Measurements from ENCODE around the gene PAK2. TPM values are rescaled to one million over a fixed set of nuclear protein-coding genes. Genes with fewer than 3 reads are reported as not detected.

The PAK2 gene
- total and polyA plus RNA-seq, 2 experiments from 2014 or later = 24.3 to 49.4 TPM

DNA sequence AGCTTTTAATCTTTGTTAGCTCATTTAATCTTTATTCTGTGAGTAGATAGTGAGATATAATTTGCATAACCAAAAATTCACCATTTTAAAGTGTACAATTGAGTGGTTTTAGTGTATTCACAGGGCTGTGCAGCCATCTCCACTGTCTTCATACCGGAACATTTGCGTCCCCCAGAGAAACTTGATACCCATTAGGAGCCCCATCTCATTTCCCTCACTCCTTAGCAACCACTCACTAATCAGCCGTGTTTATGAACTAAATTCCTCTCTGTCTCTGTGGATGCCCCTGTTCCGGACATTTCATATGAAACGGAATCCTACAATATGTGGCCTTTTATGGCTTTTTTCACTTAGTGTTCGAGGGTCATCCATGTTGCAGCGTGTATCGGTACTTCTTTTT is 38.2 kb downstream of the PAK2 start:
- H3K27ac ChIP-seq (ENCODE audit: low read depth) = no peak overlapping the region

More for the DNA sequence above, 38.2 kb downstream of the PAK2 start:
- Mint-ChIP-seq H3K36me3 (ENCODE audit: low read depth) (peaks cover 47% of the 10 kb centered on the region), H3K9me3 (peaks cover 14% of the 10 kb centered on the region), H3K27me3 (ENCODE audit: insufficient read depth, low read depth, poor library complexity) (peaks cover 3% of the 10 kb centered on the region), H3K4me3 (no peak overlapping the region), H3K4me1 (peaks cover 13% of the 10 kb centered on the region; the same call in 2 of the 3 replicates), H3K27ac (no peak overlapping the region)
- Histone ChIP-seq H3K9me2 (ENCODE audit: insufficient read depth) (no peaks in the 10 kb centered on the region), H3K27me3 (ENCODE audit: insufficient read depth) (no peaks in the 10 kb centered on the region), H3K4me1 (ENCODE audit: insufficient read depth) (peaks cover 14% of the 10 kb centered on the region; the same call in 1 of the 2 replicates), H3F3A (replicated peaks; ENCODE audit: low read depth) (no peaks in the 10 kb centered on the region), H4K20me1 (replicated peaks; ENCODE audit: insufficient read depth) (peaks cover 35% of the 10 kb centered on the region), H3K4me2 (no peak overlapping the region), H3K79me2 (replicated peaks; ENCODE audit: insufficient read depth) (peaks cover 100% of the 10 kb centered on the region), H3K4me3 (no peak overlapping the region), H2AFZ (no peak overlapping the region), H3K36me3 (ENCODE audit: insufficient read depth) (peaks cover 10% of the 10 kb centered on the region; the same call in 1 of the 2 replicates)
- ATAC-seq (no peak), DNase-seq (ENCODE audit: low spot score) (no peak)
- TF ChIP-seq, protein P1, sequence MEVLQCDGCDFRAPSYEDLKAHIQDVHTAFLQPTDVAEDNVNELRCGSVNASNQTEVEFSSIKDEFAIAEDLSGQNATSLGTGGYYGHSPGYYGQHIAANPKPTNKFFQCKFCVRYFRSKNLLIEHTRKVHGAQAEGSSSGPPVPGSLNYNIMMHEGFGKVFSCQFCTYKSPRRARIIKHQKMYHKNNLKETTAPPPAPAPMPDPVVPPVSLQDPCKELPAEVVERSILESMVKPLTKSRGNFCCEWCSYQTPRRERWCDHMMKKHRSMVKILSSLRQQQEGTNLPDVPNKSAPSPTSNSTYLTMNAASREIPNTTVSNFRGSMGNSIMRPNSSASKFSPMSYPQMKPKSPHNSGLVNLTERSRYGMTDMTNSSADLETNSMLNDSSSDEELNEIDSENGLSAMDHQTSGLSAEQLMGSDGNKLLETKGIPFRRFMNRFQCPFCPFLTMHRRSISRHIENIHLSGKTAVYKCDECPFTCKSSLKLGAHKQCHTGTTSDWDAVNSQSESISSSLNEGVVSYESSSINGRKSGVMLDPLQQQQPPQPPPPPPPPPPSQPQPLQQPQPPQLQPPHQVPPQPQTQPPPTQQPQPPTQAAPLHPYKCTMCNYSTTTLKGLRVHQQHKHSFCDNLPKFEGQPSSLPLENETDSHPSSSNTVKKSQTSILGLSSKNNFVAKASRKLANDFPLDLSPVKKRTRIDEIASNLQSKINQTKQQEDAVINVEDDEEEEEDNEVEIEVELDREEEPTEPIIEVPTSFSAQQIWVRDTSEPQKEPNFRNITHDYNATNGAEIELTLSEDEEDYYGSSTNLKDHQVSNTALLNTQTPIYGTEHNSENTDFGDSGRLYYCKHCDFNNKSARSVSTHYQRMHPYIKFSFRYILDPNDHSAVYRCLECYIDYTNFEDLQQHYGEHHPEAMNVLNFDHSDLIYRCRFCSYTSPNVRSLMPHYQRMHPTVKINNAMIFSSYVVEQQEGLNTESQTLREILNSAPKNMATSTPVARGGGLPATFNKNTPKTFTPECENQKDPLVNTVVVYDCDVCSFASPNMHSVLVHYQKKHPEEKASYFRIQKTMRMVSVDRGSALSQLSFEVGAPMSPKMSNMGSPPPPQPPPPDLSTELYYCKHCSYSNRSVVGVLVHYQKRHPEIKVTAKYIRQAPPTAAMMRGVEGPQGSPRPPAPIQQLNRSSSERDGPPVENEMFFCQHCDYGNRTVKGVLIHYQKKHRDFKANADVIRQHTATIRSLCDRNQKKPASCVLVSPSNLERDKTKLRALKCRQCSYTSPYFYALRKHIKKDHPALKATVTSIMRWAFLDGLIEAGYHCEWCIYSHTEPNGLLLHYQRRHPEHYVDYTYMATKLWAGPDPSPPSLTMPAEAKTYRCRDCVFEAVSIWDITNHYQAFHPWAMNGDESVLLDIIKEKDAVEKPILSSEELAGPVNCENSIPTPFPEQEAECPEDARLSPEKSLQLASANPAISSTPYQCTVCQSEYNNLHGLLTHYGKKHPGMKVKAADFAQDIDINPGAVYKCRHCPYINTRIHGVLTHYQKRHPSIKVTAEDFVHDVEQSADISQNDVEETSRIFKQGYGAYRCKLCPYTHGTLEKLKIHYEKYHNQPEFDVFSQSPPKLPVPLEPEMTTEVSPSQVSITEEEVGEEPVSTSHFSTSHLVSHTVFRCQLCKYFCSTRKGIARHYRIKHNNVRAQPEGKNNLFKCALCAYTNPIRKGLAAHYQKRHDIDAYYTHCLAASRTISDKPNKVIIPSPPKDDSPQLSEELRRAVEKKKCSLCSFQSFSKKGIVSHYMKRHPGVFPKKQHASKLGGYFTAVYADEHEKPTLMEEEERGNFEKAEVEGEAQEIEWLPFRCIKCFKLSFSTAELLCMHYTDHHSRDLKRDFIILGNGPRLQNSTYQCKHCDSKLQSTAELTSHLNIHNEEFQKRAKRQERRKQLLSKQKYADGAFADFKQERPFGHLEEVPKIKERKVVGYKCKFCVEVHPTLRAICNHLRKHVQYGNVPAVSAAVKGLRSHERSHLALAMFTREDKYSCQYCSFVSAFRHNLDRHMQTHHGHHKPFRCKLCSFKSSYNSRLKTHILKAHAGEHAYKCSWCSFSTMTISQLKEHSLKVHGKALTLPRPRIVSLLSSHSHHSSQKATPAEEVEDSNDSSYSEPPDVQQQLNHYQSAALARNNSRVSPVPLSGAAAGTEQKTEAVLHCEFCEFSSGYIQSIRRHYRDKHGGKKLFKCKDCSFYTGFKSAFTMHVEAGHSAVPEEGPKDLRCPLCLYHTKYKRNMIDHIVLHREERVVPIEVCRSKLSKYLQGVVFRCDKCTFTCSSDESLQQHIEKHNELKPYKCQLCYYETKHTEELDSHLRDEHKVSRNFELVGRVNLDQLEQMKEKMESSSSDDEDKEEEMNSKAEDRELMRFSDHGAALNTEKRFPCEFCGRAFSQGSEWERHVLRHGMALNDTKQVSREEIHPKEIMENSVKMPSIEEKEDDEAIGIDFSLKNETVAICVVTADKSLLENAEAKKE (CRISPR knock-in tag; IDR thresholded peaks at IDR 0.05) = no peak
- no peak for TF ChIP-seq ZNF331 (CRISPR knock-in tag; IDR thresholded peaks at IDR 0.05; ENCODE audit: low read depth)
- TF ChIP-seq, protein P2, sequence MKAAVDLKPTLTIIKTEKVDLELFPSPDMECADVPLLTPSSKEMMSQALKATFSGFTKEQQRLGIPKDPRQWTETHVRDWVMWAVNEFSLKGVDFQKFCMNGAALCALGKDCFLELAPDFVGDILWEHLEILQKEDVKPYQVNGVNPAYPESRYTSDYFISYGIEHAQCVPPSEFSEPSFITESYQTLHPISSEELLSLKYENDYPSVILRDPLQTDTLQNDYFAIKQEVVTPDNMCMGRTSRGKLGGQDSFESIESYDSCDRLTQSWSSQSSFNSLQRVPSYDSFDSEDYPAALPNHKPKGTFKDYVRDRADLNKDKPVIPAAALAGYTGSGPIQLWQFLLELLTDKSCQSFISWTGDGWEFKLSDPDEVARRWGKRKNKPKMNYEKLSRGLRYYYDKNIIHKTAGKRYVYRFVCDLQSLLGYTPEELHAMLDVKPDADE (IDR thresholded peaks at IDR 0.05) = no peak
- TF ChIP-seq EZH2phosphoT487 (IDR thresholded peaks at IDR 0.05; ENCODE audit: unreplicated experiment) = no peak
- TF ChIP-seq ZNF114 (CRISPR knock-in tag; IDR thresholded peaks at IDR 0.05) = no peak
- no peak for TF ChIP-seq JUNB (IDR thresholded peaks at IDR 0.05; ENCODE audit: unreplicated experiment)
- TF ChIP-seq STAT1 (IDR thresholded peaks at IDR 0.05; ENCODE audit: unreplicated experiment) = no peak
- TF ChIP-seq, protein P3, sequence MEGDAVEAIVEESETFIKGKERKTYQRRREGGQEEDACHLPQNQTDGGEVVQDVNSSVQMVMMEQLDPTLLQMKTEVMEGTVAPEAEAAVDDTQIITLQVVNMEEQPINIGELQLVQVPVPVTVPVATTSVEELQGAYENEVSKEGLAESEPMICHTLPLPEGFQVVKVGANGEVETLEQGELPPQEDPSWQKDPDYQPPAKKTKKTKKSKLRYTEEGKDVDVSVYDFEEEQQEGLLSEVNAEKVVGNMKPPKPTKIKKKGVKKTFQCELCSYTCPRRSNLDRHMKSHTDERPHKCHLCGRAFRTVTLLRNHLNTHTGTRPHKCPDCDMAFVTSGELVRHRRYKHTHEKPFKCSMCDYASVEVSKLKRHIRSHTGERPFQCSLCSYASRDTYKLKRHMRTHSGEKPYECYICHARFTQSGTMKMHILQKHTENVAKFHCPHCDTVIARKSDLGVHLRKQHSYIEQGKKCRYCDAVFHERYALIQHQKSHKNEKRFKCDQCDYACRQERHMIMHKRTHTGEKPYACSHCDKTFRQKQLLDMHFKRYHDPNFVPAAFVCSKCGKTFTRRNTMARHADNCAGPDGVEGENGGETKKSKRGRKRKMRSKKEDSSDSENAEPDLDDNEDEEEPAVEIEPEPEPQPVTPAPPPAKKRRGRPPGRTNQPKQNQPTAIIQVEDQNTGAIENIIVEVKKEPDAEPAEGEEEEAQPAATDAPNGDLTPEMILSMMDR (conservative IDR thresholded peaks at IDR 0.05; ENCODE audit: low read depth in 2 of 2) = no peak
- TF ChIP-seq EZH2 (IDR thresholded peaks at IDR 0.05; ENCODE audit: low read depth, unreplicated experiment) = no peak
- no peak for TF ChIP-seq POLR2AphosphoS5 (IDR thresholded peaks at IDR 0.05; ENCODE audit: low read depth)
- TF ChIP-seq, protein P4, sequence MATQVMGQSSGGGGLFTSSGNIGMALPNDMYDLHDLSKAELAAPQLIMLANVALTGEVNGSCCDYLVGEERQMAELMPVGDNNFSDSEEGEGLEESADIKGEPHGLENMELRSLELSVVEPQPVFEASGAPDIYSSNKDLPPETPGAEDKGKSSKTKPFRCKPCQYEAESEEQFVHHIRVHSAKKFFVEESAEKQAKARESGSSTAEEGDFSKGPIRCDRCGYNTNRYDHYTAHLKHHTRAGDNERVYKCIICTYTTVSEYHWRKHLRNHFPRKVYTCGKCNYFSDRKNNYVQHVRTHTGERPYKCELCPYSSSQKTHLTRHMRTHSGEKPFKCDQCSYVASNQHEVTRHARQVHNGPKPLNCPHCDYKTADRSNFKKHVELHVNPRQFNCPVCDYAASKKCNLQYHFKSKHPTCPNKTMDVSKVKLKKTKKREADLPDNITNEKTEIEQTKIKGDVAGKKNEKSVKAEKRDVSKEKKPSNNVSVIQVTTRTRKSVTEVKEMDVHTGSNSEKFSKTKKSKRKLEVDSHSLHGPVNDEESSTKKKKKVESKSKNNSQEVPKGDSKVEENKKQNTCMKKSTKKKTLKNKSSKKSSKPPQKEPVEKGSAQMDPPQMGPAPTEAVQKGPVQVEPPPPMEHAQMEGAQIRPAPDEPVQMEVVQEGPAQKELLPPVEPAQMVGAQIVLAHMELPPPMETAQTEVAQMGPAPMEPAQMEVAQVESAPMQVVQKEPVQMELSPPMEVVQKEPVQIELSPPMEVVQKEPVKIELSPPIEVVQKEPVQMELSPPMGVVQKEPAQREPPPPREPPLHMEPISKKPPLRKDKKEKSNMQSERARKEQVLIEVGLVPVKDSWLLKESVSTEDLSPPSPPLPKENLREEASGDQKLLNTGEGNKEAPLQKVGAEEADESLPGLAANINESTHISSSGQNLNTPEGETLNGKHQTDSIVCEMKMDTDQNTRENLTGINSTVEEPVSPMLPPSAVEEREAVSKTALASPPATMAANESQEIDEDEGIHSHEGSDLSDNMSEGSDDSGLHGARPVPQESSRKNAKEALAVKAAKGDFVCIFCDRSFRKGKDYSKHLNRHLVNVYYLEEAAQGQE (IDR thresholded peaks at IDR 0.05; ENCODE audit: unreplicated experiment) = no peak
- TF ChIP-seq CREB1 (CRISPR knock-in tag; IDR thresholded peaks at IDR 0.05; ENCODE audit: low read depth) = no peak
- TF ChIP-seq NANOG (IDR thresholded peaks at IDR 0.05; ENCODE audit: borderline replicate concordance) = no peak

All from GM23338 (cell line).